ENCODE results near the gene CDH2. TPM values are rescaled to one million over a fixed set of nuclear protein-coding genes. Genes with fewer than 3 reads are reported as not detected.
A peak's percentile ranks its signal among the peaks of the same experiment; 100 is the strongest.

CDH2 gene
- total and polyA plus RNA-seq, 2 experiments from 2014 or later, result 14.7 to 36.9 TPM

GRCh38 chr18:28201056-28201455 is 24.1 kb upstream of the CDH2 start:
- no peak for ATAC-seq
- H3K4me3 Mint-ChIP-seq, result no peak overlapping the region
- H3K4me1 ChIP-seq (ENCODE audit: insufficient read depth), result no peaks in the 10 kb centered on the region
- no peaks in the 10 kb centered on the region for H3K36me3 ChIP-seq (ENCODE audit: insufficient read depth)
- H3K9me2 ChIP-seq (ENCODE audit: insufficient read depth), result no peaks in the 10 kb centered on the region; the same call in 1 of the 2 replicates
- H2AFZ ChIP-seq, result 0 out of 2 replicates have a peak overlapping the region, but pooled peaks have one; percentile 53
- H3K9me3 Mint-ChIP-seq, result no peaks in the 10 kb centered on the region
- no peak for TF ChIP-seq STAT1 (IDR thresholded peaks at IDR 0.05; ENCODE audit: unreplicated experiment)
- TF ChIP-seq, protein P1, sequence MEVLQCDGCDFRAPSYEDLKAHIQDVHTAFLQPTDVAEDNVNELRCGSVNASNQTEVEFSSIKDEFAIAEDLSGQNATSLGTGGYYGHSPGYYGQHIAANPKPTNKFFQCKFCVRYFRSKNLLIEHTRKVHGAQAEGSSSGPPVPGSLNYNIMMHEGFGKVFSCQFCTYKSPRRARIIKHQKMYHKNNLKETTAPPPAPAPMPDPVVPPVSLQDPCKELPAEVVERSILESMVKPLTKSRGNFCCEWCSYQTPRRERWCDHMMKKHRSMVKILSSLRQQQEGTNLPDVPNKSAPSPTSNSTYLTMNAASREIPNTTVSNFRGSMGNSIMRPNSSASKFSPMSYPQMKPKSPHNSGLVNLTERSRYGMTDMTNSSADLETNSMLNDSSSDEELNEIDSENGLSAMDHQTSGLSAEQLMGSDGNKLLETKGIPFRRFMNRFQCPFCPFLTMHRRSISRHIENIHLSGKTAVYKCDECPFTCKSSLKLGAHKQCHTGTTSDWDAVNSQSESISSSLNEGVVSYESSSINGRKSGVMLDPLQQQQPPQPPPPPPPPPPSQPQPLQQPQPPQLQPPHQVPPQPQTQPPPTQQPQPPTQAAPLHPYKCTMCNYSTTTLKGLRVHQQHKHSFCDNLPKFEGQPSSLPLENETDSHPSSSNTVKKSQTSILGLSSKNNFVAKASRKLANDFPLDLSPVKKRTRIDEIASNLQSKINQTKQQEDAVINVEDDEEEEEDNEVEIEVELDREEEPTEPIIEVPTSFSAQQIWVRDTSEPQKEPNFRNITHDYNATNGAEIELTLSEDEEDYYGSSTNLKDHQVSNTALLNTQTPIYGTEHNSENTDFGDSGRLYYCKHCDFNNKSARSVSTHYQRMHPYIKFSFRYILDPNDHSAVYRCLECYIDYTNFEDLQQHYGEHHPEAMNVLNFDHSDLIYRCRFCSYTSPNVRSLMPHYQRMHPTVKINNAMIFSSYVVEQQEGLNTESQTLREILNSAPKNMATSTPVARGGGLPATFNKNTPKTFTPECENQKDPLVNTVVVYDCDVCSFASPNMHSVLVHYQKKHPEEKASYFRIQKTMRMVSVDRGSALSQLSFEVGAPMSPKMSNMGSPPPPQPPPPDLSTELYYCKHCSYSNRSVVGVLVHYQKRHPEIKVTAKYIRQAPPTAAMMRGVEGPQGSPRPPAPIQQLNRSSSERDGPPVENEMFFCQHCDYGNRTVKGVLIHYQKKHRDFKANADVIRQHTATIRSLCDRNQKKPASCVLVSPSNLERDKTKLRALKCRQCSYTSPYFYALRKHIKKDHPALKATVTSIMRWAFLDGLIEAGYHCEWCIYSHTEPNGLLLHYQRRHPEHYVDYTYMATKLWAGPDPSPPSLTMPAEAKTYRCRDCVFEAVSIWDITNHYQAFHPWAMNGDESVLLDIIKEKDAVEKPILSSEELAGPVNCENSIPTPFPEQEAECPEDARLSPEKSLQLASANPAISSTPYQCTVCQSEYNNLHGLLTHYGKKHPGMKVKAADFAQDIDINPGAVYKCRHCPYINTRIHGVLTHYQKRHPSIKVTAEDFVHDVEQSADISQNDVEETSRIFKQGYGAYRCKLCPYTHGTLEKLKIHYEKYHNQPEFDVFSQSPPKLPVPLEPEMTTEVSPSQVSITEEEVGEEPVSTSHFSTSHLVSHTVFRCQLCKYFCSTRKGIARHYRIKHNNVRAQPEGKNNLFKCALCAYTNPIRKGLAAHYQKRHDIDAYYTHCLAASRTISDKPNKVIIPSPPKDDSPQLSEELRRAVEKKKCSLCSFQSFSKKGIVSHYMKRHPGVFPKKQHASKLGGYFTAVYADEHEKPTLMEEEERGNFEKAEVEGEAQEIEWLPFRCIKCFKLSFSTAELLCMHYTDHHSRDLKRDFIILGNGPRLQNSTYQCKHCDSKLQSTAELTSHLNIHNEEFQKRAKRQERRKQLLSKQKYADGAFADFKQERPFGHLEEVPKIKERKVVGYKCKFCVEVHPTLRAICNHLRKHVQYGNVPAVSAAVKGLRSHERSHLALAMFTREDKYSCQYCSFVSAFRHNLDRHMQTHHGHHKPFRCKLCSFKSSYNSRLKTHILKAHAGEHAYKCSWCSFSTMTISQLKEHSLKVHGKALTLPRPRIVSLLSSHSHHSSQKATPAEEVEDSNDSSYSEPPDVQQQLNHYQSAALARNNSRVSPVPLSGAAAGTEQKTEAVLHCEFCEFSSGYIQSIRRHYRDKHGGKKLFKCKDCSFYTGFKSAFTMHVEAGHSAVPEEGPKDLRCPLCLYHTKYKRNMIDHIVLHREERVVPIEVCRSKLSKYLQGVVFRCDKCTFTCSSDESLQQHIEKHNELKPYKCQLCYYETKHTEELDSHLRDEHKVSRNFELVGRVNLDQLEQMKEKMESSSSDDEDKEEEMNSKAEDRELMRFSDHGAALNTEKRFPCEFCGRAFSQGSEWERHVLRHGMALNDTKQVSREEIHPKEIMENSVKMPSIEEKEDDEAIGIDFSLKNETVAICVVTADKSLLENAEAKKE (CRISPR knock-in tag; IDR thresholded peaks at IDR 0.05), result no peak
- no peak for TF ChIP-seq CTCF (conservative IDR thresholded peaks at IDR 0.05; ENCODE audit: low read depth in 2 of 2)
- TF ChIP-seq, protein P2, sequence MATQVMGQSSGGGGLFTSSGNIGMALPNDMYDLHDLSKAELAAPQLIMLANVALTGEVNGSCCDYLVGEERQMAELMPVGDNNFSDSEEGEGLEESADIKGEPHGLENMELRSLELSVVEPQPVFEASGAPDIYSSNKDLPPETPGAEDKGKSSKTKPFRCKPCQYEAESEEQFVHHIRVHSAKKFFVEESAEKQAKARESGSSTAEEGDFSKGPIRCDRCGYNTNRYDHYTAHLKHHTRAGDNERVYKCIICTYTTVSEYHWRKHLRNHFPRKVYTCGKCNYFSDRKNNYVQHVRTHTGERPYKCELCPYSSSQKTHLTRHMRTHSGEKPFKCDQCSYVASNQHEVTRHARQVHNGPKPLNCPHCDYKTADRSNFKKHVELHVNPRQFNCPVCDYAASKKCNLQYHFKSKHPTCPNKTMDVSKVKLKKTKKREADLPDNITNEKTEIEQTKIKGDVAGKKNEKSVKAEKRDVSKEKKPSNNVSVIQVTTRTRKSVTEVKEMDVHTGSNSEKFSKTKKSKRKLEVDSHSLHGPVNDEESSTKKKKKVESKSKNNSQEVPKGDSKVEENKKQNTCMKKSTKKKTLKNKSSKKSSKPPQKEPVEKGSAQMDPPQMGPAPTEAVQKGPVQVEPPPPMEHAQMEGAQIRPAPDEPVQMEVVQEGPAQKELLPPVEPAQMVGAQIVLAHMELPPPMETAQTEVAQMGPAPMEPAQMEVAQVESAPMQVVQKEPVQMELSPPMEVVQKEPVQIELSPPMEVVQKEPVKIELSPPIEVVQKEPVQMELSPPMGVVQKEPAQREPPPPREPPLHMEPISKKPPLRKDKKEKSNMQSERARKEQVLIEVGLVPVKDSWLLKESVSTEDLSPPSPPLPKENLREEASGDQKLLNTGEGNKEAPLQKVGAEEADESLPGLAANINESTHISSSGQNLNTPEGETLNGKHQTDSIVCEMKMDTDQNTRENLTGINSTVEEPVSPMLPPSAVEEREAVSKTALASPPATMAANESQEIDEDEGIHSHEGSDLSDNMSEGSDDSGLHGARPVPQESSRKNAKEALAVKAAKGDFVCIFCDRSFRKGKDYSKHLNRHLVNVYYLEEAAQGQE (IDR thresholded peaks at IDR 0.05; ENCODE audit: unreplicated experiment), result no peak
- no peak for TF ChIP-seq ZNF331 (CRISPR knock-in tag; IDR thresholded peaks at IDR 0.05; ENCODE audit: low read depth)
- TF ChIP-seq NANOG (IDR thresholded peaks at IDR 0.05; ENCODE audit: borderline replicate concordance), result no peak
- no peak for TF ChIP-seq EZH2 (IDR thresholded peaks at IDR 0.05; ENCODE audit: low read depth, unreplicated experiment)
- no peak for TF ChIP-seq JUNB (IDR thresholded peaks at IDR 0.05; ENCODE audit: unreplicated experiment)
- TF ChIP-seq, protein P3, sequence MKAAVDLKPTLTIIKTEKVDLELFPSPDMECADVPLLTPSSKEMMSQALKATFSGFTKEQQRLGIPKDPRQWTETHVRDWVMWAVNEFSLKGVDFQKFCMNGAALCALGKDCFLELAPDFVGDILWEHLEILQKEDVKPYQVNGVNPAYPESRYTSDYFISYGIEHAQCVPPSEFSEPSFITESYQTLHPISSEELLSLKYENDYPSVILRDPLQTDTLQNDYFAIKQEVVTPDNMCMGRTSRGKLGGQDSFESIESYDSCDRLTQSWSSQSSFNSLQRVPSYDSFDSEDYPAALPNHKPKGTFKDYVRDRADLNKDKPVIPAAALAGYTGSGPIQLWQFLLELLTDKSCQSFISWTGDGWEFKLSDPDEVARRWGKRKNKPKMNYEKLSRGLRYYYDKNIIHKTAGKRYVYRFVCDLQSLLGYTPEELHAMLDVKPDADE (IDR thresholded peaks at IDR 0.05), result no peak
- no peak for TF ChIP-seq ZNF114 (CRISPR knock-in tag; IDR thresholded peaks at IDR 0.05)
- TF ChIP-seq CREB1 (CRISPR knock-in tag; IDR thresholded peaks at IDR 0.05; ENCODE audit: low read depth), result no peak
- no peak for TF ChIP-seq POLR2AphosphoS5 (IDR thresholded peaks at IDR 0.05; ENCODE audit: low read depth)
- no peak for TF ChIP-seq EZH2phosphoT487 (IDR thresholded peaks at IDR 0.05; ENCODE audit: unreplicated experiment)
- H3K79me2 ChIP-seq (replicated peaks; ENCODE audit: insufficient read depth), result no peaks in the 10 kb centered on the region
- H3F3A ChIP-seq (replicated peaks; ENCODE audit: low read depth), result no peaks in the 10 kb centered on the region
- no peak overlapping the region for H3K27ac ChIP-seq (ENCODE audit: low read depth)
- H3K4me2 ChIP-seq, result no peak overlapping the region
- H4K20me1 ChIP-seq (replicated peaks; ENCODE audit: insufficient read depth), result no peaks in the 10 kb centered on the region
- H3K27me3 ChIP-seq (ENCODE audit: insufficient read depth), result no peaks in the 10 kb centered on the region
- H3K4me1 Mint-ChIP-seq, result no peaks in the 10 kb centered on the region; the same call in 2 of the 3 replicates
- peaks cover 1% of the 10 kb centered on the region for H3K27me3 Mint-ChIP-seq (ENCODE audit: insufficient read depth, low read depth, poor library complexity)
- H3K36me3 Mint-ChIP-seq (ENCODE audit: low read depth), result no peaks in the 10 kb centered on the region
- no peak overlapping the region for H3K4me3 ChIP-seq
- no peak for DNase-seq (ENCODE audit: low spot score)
- no peak overlapping the region for H3K27ac Mint-ChIP-seq
